CD8-positive, alpha-beta memory T cell (primary cell): ENCODE results near the gene MYO1A. TPM values are rescaled to one million over a fixed set of nuclear protein-coding genes. Genes with fewer than 3 reads are reported as not detected.

ENCODE experiments used
- CTCF ChIA-PET: fragments of 350-600 bp; sonication (Branson Sonifier 250); formaldehyde crosslinking; loops from one replicate; lab custom pipeline; 2021; ENCODE audit warnings: antibody characterized with exemption; lab: Charles Lee
- POLR2A ChIA-PET: fragments of 350-600 bp; sonication (Branson Sonifier 250); formaldehyde crosslinking; loops from one replicate; lab custom pipeline; 2021; ENCODE audit warnings: antibody characterized with exemption; lab: Charles Lee
- DNase-seq, 5 donors: peaks; one replicate each; pipeline versions ENCODE4 v3.0.0 to v3.0.0-alpha.2; 2020 to 2022; ENCODE audit warnings: mixed read lengths in 1 of 5
- H3K27ac ChIP-seq: one replicate; pipeline ENCODE4 v1.7.0; 2013; ENCODE audit warnings: low read depth, mild to moderate bottlenecking, low read length, moderate library complexity
- H3K27me3 ChIP-seq: 2 replicates; pipeline ENCODE4 v1.7.0; 2013; ENCODE audit warnings: low read length, mild to moderate bottlenecking; ENCODE audit not compliant: insufficient read depth, poor library complexity, severe bottlenecking
- H3K36me3 ChIP-seq: 2 replicates; pipeline ENCODE4 v1.7.0; 2013; ENCODE audit warnings: mild to moderate bottlenecking, low read length, moderate library complexity; ENCODE audit not compliant: insufficient read depth
- H3K4me1 ChIP-seq: 2 replicates; pipeline ENCODE4 v1.7.0; 2013; ENCODE audit warnings: mild to moderate bottlenecking, low read length, moderate library complexity; ENCODE audit not compliant: insufficient read depth
- H3K4me3 ChIP-seq: 2 replicates; pipeline ENCODE4 v1.7.0; 2013; ENCODE audit warnings: mild to moderate bottlenecking, low read length
- H3K9me3 ChIP-seq: 2 replicates; pipeline ENCODE4 v1.7.0; 2013; ENCODE audit warnings: mild to moderate bottlenecking, low read length
- H3K27ac Mint-ChIP-seq, 8 donors: one replicate each; pipeline ENCODE4 v1.8.0; 2020 to 2021; ENCODE audit warnings: mixed read lengths in 8 of 8, mild to moderate bottlenecking in 6 of 8, inconsistent platforms in 3 of 8, moderate library complexity in 3 of 8
- H3K27me3 Mint-ChIP-seq, 2 donors: one replicate each; pipeline ENCODE4 v1.8.0; 2020 to 2021; ENCODE audit warnings: mixed read lengths in 2 of 2, mild to moderate bottlenecking in 1 of 2, moderate library complexity in 1 of 2
- H3K36me3 Mint-ChIP-seq, 3 donors: one replicate each; pipeline ENCODE4 v1.8.0; 2020 to 2021; ENCODE audit warnings: mixed read lengths in 3 of 3, inconsistent platforms in 1 of 3, mild to moderate bottlenecking in 1 of 3
- H3K4me1 Mint-ChIP-seq, 3 donors: one replicate each; pipeline ENCODE4 v1.8.0; 2020 to 2021; ENCODE audit warnings: mixed read lengths in 3 of 3, inconsistent platforms in 1 of 3, mild to moderate bottlenecking in 1 of 3
- H3K4me3 Mint-ChIP-seq, 7 donors: one replicate each; pipeline ENCODE4 v1.8.0; 2020 to 2021; ENCODE audit warnings: mixed read lengths in 7 of 7, mild to moderate bottlenecking in 6 of 7, moderate library complexity in 4 of 7, inconsistent platforms in 2 of 7
- H3K9me3 Mint-ChIP-seq, 5 donors: one replicate each; pipeline ENCODE4 v1.8.0; 2020 to 2022; ENCODE audit warnings: mixed read lengths in 5 of 5, mild to moderate bottlenecking in 3 of 5, moderate library complexity in 2 of 5, inconsistent platforms in 1 of 5
- polyA plus RNA-seq: library from polyadenylated mRNA; unstranded; fragments of 300-500 nt; fragmentation: Illumina TruSeq; gene quantifications from one replicate; pipeline ENCODE4 v1.2.3, GENCODE V29; 2021
- total RNA-seq, 2 experiments: library from RNA; stranded (reverse); gene quantifications; one replicate each; pipeline ENCODE4 v1.2.3, GENCODE V29; 2021

MYO1A gene
- total and polyA plus RNA-seq, 3 experiments from 2014 or later = 0.40 to 0.70 (median 0.51) TPM

DNA sequence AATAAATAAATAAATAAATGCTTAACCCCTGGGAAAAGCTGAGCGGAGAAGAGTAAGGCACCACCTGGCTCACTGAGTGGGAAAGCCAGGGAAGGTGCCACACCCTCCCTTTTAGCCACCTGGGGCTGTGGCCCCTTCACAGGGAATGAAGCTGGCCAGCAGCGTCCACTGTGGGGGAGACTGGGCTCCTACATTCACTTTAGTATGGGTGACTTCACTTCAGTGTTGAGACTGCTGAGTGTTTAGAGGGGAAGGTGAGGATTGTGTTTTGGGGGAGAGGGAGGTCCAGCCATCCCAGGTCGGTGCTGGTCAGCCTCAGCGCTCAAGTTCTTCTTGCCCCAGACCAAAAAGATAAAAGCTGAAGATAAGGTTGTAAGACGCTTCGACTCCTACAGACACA, 40.6 kb upstream of the MYO1A start:
- Histone ChIP-seq H3K27me3 (no peaks in the 10 kb centered on the region), H3K27ac (no peak overlapping the region), H3K9me3 (no peaks in the 10 kb centered on the region), H3K4me3 (no peak overlapping the region), H3K36me3 (peaks cover 19% of the 10 kb centered on the region), H3K4me1 (peaks cover 43% of the 10 kb centered on the region)
- Mint-ChIP-seq H3K4me3 (peak overlapping the region; percentile 50 to 95 (median 64)), H3K27ac (peak overlapping the region in 7 of 8 donors; percentile 67 to 100 (median 78)), H3K4me1 (peaks cover 47 to 75% (median 50%) of the 10 kb centered on the region in 3 donors), H3K27me3 (no peaks in the 10 kb centered on the region), H3K36me3 (peaks cover 0 to 57% (median 0%) of the 10 kb centered on the region in 3 donors), H3K9me3 (no peaks in the 10 kb centered on the region)
- no peak for DNase-seq
- CTCF ChIA-PET = interaction anchor here (6.6 to 14.7 kb wide), 2 partner anchors 17 to 21 kb away, joined by 44 to 195 read pairs; partner anchors contain the start of gene STAT6
- POLR2A ChIA-PET = interaction anchor here (0.6 to 10.9 kb wide), 4 partner anchors 12 to 98 kb away, joined by 3 to 131 read pairs (median 22); partner anchors contain the start of genes NEMP1 and STAT6

DNA sequence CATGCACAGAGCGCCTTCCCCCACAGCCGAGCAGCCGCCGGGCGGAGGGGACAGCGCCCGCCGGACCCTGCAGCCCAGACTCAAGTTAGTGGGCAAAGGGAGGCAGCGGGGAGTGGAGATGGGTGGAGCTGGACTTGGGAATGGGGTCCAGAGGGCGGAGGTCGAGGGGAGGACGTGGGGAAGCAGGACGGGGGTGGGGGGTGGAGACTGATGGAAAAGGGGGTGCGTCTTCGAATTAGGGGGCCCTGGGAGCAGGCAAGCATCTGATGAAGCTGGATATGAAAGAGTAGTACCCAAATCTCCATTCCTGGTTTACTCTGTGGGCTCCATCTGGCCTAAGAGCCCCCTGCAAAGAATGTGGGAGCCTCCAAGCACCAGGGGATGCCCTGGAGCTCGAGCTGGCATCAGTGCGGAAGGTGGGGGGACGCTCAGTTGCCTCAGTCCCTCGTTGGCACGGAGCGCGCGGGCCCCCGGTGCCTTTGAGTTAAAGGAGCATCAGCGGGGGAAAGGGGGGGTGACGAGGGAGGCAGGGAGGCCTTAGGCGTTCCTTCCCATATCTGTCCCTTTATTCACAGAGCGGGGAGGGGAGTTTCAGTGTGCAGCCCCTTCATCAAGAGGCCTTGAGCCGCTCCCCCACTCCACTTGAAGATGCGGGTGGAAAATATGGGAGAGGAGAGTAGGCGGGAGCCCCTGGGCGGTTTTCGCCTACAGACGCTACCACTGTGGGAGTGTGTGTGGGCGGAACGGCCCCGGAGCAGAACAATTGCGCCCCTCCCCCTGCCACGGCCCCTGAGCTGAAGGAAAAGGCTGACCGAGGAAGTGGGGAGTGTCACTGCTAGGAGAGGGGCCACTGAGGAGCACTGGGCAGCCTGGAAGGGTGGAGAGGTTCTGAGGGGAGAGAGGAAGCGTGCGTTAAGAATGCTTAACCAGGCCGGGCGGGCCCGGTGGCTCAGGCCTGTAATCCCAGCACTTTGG, 39.6 kb upstream of the MYO1A start:
- Mint-ChIP-seq H3K4me3 (peak overlapping the region; percentile 92 to 98 (median 93)), H3K4me1 (peaks cover 47 to 68% (median 55%) of the 10 kb centered on the region in 3 donors), H3K9me3 (no peaks in the 10 kb centered on the region), H3K27me3 (no peaks in the 10 kb centered on the region), H3K36me3 (peaks cover 0 to 49% (median 0%) of the 10 kb centered on the region in 3 donors), H3K27ac (peak overlapping the region; percentile 76 to 100 (median 92))
- Histone ChIP-seq H3K36me3 (peaks cover 18% of the 10 kb centered on the region), H3K27me3 (no peaks in the 10 kb centered on the region), H3K4me3 (peak overlapping the region; percentile 78), H3K9me3 (no peaks in the 10 kb centered on the region), H3K4me1 (peaks cover 43% of the 10 kb centered on the region), H3K27ac (peak overlapping the region; percentile 57)
- ChIA-PET CTCF (interaction anchor here (0.9 to 14.7 kb wide), 4 partner anchors 10 to 20 kb away, joined by 3 to 195 read pairs (median 24); partner anchors contain the start of gene STAT6), POLR2A (interaction anchor here (0.5 to 10.9 kb wide), 6 partner anchors 11 to 555 kb away, joined by 3 to 131 read pairs (median 5); partner anchors contain the start of genes NEMP1 and STAT6)
- DNase-seq = peak; percentile 18 to 62 (median 41)

DNA sequence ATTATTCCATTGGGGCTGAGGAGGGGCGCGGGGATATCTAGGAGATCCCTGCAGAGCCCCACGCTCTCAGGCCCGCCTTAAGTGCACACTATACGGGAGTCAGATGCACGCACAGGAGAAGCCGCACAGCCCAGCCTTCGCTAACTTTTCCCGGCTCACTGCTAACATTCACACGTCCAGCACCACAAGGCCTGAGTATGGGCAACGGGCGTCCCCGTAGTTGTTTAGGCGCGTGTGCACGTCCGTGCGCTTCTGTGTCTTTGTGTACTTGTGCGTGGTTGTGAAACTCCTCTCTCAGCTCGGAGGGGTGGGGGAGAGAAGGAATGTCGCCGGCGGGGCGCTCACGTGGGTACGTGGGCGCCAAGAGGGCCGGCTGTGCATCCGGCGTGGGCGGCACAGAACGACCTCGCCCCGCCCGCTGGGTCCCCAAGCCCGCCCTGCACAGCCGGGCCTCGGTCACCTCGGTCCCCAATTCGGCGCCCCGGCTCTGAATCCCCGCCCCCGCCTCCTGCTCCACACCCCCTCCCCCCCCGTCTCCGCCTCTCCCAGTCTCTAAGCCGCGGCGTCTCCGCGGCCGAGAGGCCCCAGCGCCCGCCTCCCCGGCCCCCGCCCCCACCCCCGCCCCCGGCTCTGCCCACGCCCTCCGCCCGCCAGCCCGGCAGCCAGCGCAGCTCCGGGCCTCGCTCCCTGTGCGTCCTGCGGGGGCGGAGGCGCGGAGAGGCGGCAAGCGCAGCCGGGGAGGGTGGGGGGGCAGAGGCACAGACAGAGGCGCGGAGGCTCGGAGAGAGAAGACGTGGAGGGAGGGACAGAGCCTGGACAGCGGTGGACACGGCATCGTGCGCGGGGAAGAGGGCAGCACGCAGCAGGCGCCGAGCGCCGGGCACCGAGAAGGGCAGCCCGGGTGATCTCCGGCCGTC, 38.7 kb upstream of the MYO1A start, which contains the start of gene NAB2:
Gene NAB2 (plus strand): TSS at position 761 of the 917 bp plus-strand sequence. CDS start 158 bp downstream, outside the sequence.
- ChIA-PET POLR2A (interaction anchor here (0.5 to 10.9 kb wide), 8 partner anchors 7 to 663 kb away, joined by 3 to 131 read pairs (median 4); partner anchors contain the start of genes CDK4, NEMP1 and STAT6), CTCF (interaction anchor here (0.6 to 14.7 kb wide), 8 partner anchors 9 to 101 kb away, joined by 3 to 195 read pairs (median 4); partner anchors contain the start of gene STAT6)
- peak within 1 kb of the TSS; percentile 91 to 100 (median 99) for H3K27ac Mint-ChIP-seq
- H3K4me1 Mint-ChIP-seq = peaks cover 43 to 61% (median 52%) of the 10 kb centered on the region in 3 donors
- no peaks in the 10 kb centered on the region for H3K27me3 ChIP-seq
- H3K4me1 ChIP-seq = peaks cover 34% of the 10 kb centered on the region
- H3K4me3 ChIP-seq = peak within 1 kb of the TSS; percentile 92
- H3K9me3 ChIP-seq = no peaks in the 10 kb centered on the region
- peaks cover 18% of the 10 kb centered on the region for H3K36me3 ChIP-seq
- H3K36me3 Mint-ChIP-seq = peaks cover 0 to 44% (median 0%) of the 10 kb centered on the region in 3 donors
- peak within 1 kb of the TSS; percentile 93 for H3K27ac ChIP-seq
- H3K4me3 Mint-ChIP-seq = peak within 1 kb of the TSS; percentile 92 to 98 (median 94)
- peak; percentile 90 to 96 (median 93) for DNase-seq
- H3K27me3 Mint-ChIP-seq = no peaks in the 10 kb centered on the region
- no peaks in the 10 kb centered on the region for H3K9me3 Mint-ChIP-seq

DNA sequence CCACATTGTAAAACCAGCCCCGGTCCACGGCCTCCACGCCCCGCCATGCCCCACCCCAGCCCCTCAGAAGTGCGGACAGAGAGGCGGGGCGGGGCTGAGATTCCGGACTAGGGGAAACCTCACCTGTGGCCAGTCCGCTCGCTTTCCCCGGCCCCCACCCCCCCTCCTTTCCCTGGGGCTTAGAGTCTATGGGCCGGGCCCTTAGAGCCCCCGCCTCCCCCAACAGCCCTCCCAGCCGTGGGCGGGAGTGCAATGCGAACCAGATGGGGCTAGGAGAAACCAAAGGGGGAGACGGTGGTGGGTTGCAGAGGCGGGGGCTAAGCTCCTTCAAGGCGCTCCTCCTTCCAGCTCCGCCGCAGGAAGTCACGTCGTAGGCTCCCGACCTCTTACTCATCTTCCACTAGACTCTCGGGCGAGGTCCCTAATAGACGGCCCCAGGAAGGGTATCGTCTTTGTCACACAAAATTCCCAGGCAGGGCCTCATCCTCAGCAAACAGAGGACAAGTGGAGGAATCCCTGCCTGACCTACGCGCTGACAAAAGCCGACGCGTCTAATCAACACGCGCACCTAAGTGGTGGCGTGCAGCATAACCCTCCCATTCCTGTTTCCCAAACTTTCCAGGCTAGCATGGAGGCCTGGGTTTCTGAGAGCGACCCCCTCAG, 37.9 kb upstream of the MYO1A start:
- Histone ChIP-seq H3K36me3 (peaks cover 17% of the 10 kb centered on the region), H3K4me1 (peaks cover 27% of the 10 kb centered on the region), H3K27me3 (no peaks in the 10 kb centered on the region), H3K9me3 (no peaks in the 10 kb centered on the region), H3K27ac (peak overlapping the region; percentile 93), H3K4me3 (peak overlapping the region; percentile 92)
- H3K4me1 Mint-ChIP-seq = peaks cover 40 to 53% (median 47%) of the 10 kb centered on the region in 3 donors
- ChIA-PET CTCF (interaction anchor here (0.9 to 14.7 kb wide), 6 partner anchors 9 to 100 kb away, joined by 3 to 195 read pairs (median 4); partner anchors contain the start of gene STAT6), POLR2A (interaction anchor here (0.8 to 10.9 kb wide), 5 partner anchors 8 to 664 kb away, joined by 3 to 131 read pairs (median 6); partner anchors contain the start of genes CDK4, NEMP1 and STAT6)
- DNase-seq = peak; percentile 66 to 88 (median 74)
- H3K27me3 Mint-ChIP-seq = no peaks in the 10 kb centered on the region
- H3K9me3 Mint-ChIP-seq = no peaks in the 10 kb centered on the region
- peak overlapping the region; percentile 91 to 100 (median 99) for H3K27ac Mint-ChIP-seq
- H3K4me3 Mint-ChIP-seq = peak overlapping the region; percentile 87 to 98 (median 93)
- peaks cover 0 to 38% (median 0%) of the 10 kb centered on the region in 3 donors for H3K36me3 Mint-ChIP-seq

DNA sequence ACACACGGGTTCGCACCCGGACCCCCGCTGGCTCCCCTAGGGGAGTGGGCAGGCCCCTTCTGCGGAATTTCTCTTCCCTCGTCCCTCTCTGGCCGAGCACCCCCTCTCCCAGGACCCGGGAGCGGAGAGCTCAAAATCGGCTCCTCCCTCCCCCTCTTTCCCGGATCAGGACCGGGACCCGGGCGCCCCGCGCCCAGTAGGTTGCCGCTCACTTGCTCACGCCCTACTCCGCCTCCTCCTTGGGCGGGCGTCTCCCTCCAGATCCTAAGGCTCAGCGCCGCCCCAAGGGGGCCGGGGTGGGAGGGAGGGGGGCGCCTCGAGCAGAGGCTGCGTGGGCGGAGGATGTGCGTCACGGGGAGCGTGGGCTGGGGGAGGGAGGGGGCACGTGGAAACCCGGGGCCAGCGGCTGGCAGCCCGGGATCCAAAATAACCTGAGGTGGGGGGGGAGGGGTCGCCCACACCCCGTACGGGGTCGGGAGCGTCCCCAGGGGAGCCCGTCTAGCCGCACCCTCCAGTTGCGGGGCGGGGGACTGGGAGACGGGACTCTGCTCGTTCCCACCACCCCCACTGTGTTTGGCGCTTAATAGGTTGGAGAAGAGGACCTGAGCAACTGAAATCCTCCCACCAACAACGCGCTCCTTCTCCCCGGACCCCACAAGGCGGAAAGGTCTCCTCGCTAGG, 37.2 kb upstream of the MYO1A start:
- H3K4me1 ChIP-seq = peaks cover 22% of the 10 kb centered on the region
- peaks cover 10% of the 10 kb centered on the region for H3K36me3 ChIP-seq
- peak overlapping the region; percentile 97 for H3K4me3 ChIP-seq
- peak overlapping the region; percentile 93 for H3K27ac ChIP-seq
- no peaks in the 10 kb centered on the region for H3K27me3 Mint-ChIP-seq
- H3K9me3 ChIP-seq = no peaks in the 10 kb centered on the region
- H3K4me1 Mint-ChIP-seq = peaks cover 35 to 46% (median 42%) of the 10 kb centered on the region in 3 donors
- peak overlapping the region; percentile 87 to 98 (median 93) for H3K4me3 Mint-ChIP-seq
- H3K27me3 ChIP-seq = no peaks in the 10 kb centered on the region
- CTCF ChIA-PET = interaction anchor here (0.6 to 14.7 kb wide), 7 partner anchors 8 to 28 kb away, joined by 3 to 195 read pairs (median 3); partner anchors contain the start of gene STAT6
- H3K36me3 Mint-ChIP-seq = peaks cover 0 to 31% (median 0%) of the 10 kb centered on the region in 3 donors
- POLR2A ChIA-PET = interaction anchor here (1.9 to 10.9 kb wide), 3 partner anchors 8 to 23 kb away, joined by 6 to 131 read pairs (median 39); partner anchors contain the start of genes NEMP1 and STAT6
- no peaks in the 10 kb centered on the region for H3K9me3 Mint-ChIP-seq
- DNase-seq = peak; percentile 84 to 95 (median 90)
- peak overlapping the region; percentile 91 to 100 (median 99) for H3K27ac Mint-ChIP-seq

DNA sequence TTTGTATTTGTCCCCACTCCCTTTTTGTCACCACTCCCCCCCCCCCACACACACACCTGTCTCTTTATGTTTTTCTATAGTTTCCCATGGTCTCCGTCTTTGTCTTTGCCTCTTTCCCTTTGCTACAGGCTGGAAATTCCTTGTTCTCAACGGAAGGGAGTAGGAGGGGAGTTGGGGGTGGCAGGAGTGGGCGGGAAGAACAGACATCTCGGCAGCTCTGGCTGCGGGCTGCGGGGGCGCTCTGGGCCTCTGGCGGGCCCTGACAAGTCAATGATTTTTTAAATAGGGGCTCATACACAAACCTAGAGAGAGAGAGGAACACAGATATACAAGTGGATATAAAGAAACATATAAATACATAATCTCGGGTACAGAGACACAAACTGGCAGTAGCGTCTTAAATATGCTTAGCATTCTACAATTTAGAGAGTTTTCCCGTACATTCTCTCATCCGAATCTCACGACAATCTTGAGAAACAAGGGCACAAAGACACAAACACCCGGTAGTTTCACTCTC, 36.6 kb upstream of the MYO1A start:
- peak overlapping the region; percentile 87 to 98 (median 93) for H3K4me3 Mint-ChIP-seq
- Histone ChIP-seq H3K36me3 (peaks cover 6% of the 10 kb centered on the region), H3K4me3 (peak overlapping the region; percentile 97), H3K4me1 (peaks cover 22% of the 10 kb centered on the region), H3K27ac (peak overlapping the region; percentile 93), H3K27me3 (no peaks in the 10 kb centered on the region), H3K9me3 (no peaks in the 10 kb centered on the region)
- peaks cover 32 to 42% (median 40%) of the 10 kb centered on the region in 3 donors for H3K4me1 Mint-ChIP-seq
- no peaks in the 10 kb centered on the region for H3K27me3 Mint-ChIP-seq
- peak in 4 of 5 donors; percentile 30 to 67 (median 56) for DNase-seq
- H3K27ac Mint-ChIP-seq = peak overlapping the region; percentile 87 to 100 (median 98)
- peaks cover 0 to 25% (median 0%) of the 10 kb centered on the region in 3 donors for H3K36me3 Mint-ChIP-seq
- ChIA-PET CTCF (interaction anchor here (0.6 to 14.7 kb wide), 4 partner anchors 12 to 21 kb away, joined by 3 to 195 read pairs (median 3); partner anchors contain the start of gene STAT6), POLR2A (interaction anchor here (1.9 to 10.9 kb wide), 3 partner anchors 8 to 24 kb away, joined by 6 to 131 read pairs (median 39); partner anchors contain the start of genes NEMP1 and STAT6)
- H3K9me3 Mint-ChIP-seq = no peaks in the 10 kb centered on the region
